Fibroblast of peridontal ligament (primary cell): ENCODE results near the gene UMAD1.

Source experiments
- DNase-seq: peaks from one replicate; pipeline ENCODE4 v3.0.0-alpha.2; 2010; ENCODE audit errors: extremely low read depth

UMAD1 gene

GRCh38 chr7:7920481-7920880 is 279.9 kb downstream of the UMAD1 start:
- DNase-seq, result no peak

- DNase-seq, result no peak
Measured at GRCh38 chr7:7921830-7922229, 281.3 kb downstream of the UMAD1 start.

- no peak for DNase-seq
Measured at GRCh38 chr7:7922684-7923385, 282.3 kb downstream of the UMAD1 start.

- DNase-seq, result no peak
Measured at GRCh38 chr7:7923818-7924217, 283.3 kb downstream of the UMAD1 start.

GRCh38 chr7:7924303-7924702 is 283.8 kb downstream of the UMAD1 start:
- no peak for DNase-seq
